Measurements from ENCODE around the gene SLC7A10.

Gene SLC7A10

GRCh38 chr19:33241091-33241529 is 15.5 kb upstream of the SLC7A10 start:
- no peak for TF ChIP-seq CTCF (conservative IDR thresholded peaks at IDR 0.05)
- no peak overlapping the region; the same call in 1 of the 2 replicates for H3K27ac ChIP-seq

DNA sequence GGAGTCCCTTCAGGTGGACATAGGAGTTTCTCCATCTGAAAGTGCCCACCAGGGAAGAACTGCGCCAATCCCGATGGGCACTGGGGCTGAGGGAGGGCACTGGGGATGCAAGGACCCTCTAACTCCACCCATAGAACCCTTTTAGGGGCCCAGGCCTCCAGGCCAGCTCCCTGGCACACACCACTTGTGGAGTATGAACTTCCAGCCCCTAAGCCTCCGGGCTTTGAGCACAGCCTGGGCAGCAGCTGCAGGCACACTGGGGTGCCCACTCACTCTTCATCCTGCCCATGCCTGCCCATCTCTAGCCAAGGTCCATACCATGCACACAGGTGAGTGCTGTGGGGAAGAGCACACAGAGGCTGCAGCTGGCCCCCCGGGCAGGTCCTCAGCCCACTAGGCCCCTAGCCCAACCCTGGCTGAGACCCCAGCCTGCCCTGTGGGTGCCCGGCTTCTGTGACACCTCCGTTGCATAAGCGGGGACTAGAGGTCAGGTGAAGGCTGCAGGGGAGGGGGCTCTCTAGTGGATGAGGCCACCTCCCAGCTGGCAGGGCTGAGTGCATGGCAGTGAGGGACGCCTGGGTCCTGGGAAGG is 14.6 kb upstream of the SLC7A10 start:
- H3K27ac ChIP-seq: no peak overlapping the region
- no peak for TF ChIP-seq CTCF (conservative IDR thresholded peaks at IDR 0.05)

- H3K27ac ChIP-seq: no peak overlapping the region
- no peak for TF ChIP-seq CTCF (conservative IDR thresholded peaks at IDR 0.05)
These were observed 13.7 kb upstream of the SLC7A10 start for GRCh38 chr19:33239223-33239975.

- H3K27ac ChIP-seq: no peak overlapping the region
- no peak for TF ChIP-seq CTCF (conservative IDR thresholded peaks at IDR 0.05)
These were observed 13.0 kb upstream of the SLC7A10 start for GRCh38 chr19:33238481-33239149.

- no peak overlapping the region for H3K27ac ChIP-seq
- no peak for TF ChIP-seq CTCF (conservative IDR thresholded peaks at IDR 0.05)
These were observed 11.2 kb upstream of the SLC7A10 start for GRCh38 chr19:33236696-33237390.

DNA sequence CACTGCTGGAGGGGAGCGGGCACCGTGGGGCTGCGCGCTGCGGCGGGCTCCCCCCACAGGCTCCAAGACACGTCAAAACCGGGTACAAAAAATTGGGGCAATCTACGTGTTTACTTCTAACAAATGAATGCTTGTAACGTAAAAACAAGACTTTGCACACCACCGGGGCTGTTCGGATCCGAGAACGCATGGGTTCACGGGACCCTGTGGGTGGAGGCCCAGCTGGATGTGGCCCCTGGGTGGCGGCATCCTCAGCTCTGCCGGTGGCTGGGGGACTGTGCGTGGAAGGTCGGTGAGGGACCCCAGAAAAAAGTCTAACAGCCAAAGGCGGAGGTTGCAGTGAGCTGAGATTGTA is 10.3 kb upstream of the SLC7A10 start:
- H3K27ac ChIP-seq: no peak overlapping the region
- no peak for TF ChIP-seq CTCF (conservative IDR thresholded peaks at IDR 0.05)

Measured in VCaP (cell line).